OCI-LY7 (cell line): Measurements from ENCODE around the gene PLEKHM3. TPM values are rescaled to one million over a fixed set of nuclear protein-coding genes. Genes with fewer than 3 reads are reported as not detected.

ENCODE experiments used
- BruUV-seq: library from RNA; stranded (reverse); fragments of 400-500 nt; replicated peaks from 2 replicates; lab custom pipeline; 2021; lab: Mats Ljungman, UMichigan
- CTCF ChIA-PET: fragments of 300-600 bp; sonication (Branson Sonifier 250); formaldehyde crosslinking; loops from one replicate; lab custom pipeline; 2022; ENCODE audit warnings: antibody characterized with exemption; ENCODE audit not compliant: unreplicated experiment; lab: Charles Lee
- POLR2A ChIA-PET: fragments of 300-600 bp; sonication (Branson Sonifier 250); formaldehyde crosslinking; loops from one replicate; lab custom pipeline; 2022; ENCODE audit warnings: antibody characterized with exemption; lab: Charles Lee
- DNase-seq: peaks from one replicate; pipeline ENCODE4 v3.0.0-alpha.2; 2015; ENCODE audit warnings: low spot score
- H2AFZ ChIP-seq: fragments of 200-600 bp; sonication (generic), shearing (Covaris generic); 2 replicates; pipeline ENCODE4 v1.6.1; 2014; ENCODE audit warnings: mild to moderate bottlenecking, antibody characterized with exemption, low read length, moderate library complexity
- H3K27ac ChIP-seq: fragments of 200-600 bp; sonication (generic); 2 replicates; pipeline ENCODE4 v1.5.1; 2014; ENCODE audit warnings: mixed run types, low read depth, mild to moderate bottlenecking, moderate library complexity, low read length, inconsistent platforms; ENCODE audit not compliant: poor library complexity, severe bottlenecking
- H3K36me3 ChIP-seq: fragments of 200-600 bp; sonication (generic); 2 replicates; pipeline ENCODE4 v1.6.1; 2014; ENCODE audit warnings: mild to moderate bottlenecking, antibody characterized with exemption, low read length, moderate library complexity, mixed read lengths; ENCODE audit not compliant: insufficient read depth
- H3K4me1 ChIP-seq: fragments of 200-600 bp; sonication (generic); 2 replicates; pipeline ENCODE4 v1.5.1; 2014; ENCODE audit warnings: mild to moderate bottlenecking, low read length; ENCODE audit not compliant: insufficient read depth, poor library complexity, severe bottlenecking
- H3K4me2 ChIP-seq: fragments of 200-600 bp; sonication (generic); 2 replicates; pipeline ENCODE4 v1.6.1; 2014; ENCODE audit warnings: mild to moderate bottlenecking, low read length
- H3K4me3 ChIP-seq: fragments of 200-600 bp; sonication (generic); 2 replicates; pipeline ENCODE4 v1.5.1; 2014; ENCODE audit warnings: mild to moderate bottlenecking, low read depth, low read length; ENCODE audit not compliant: poor library complexity, severe bottlenecking
- H3K79me2 ChIP-seq: fragments of 200-600 bp; sonication (generic); 2 replicates; pipeline ENCODE4 v1.6.1; 2016; ENCODE audit warnings: low read depth, mild to moderate bottlenecking, low read length, moderate library complexity, mixed read lengths; ENCODE audit not compliant: insufficient read depth
- H3K9me2 ChIP-seq: fragments of 200-600 bp; sonication (generic); 2 replicates; pipeline ENCODE4 v1.6.1; 2016; ENCODE audit warnings: mild to moderate bottlenecking, low read length, mixed read lengths; ENCODE audit not compliant: insufficient read depth
- H3K9me3 ChIP-seq: fragments of 200-600 bp; sonication (generic); 2 replicates; pipeline ENCODE4 v1.6.1; 2014; ENCODE audit warnings: mild to moderate bottlenecking, mixed run types, low read length, mixed read lengths
- H4K20me1 ChIP-seq: fragments of 200-600 bp; sonication (generic); 2 replicates; pipeline ENCODE4 v1.6.1; 2014; ENCODE audit warnings: mild to moderate bottlenecking, antibody characterized with exemption, low read length, moderate library complexity, mixed read lengths; ENCODE audit not compliant: insufficient read depth
- CTCF ChIP-seq: fragments of 200-600 bp; sonication (generic); conservative IDR thresholded peaks from 2 replicates; pipeline ENCODE4 v1.5.1; 2014; ENCODE audit warnings: mild to moderate bottlenecking, antibody characterized with exemption, low read length, moderate library complexity, mixed read lengths
- EZH2phosphoT487 ChIP-seq: fragments of 200-600 bp; sonication (generic); IDR thresholded peaks from 2 replicates; pipeline ENCODE4 v1.6.1; 2018; ENCODE audit warnings: low read depth, borderline replicate concordance, mild to moderate bottlenecking, mixed run types, antibody characterized with exemption, low read length, moderate library complexity, mixed read lengths
- intact Hi-C: fragments of 100-400 bp; cut with micrococcal nuclease; formaldehyde crosslinking; loops from one replicate; pipeline ENCODE4 v1.10.0; 2022; ENCODE audit not compliant: unreplicated experiment
- total RNA-seq, 2 experiments: library from RNA; depleted of rRNA in 1 of 2; stranded (reverse); fragments of >200 nt in 1 of 2; shearing (Covaris generic) in 1 of 2; gene quantifications; 2 replicates each; pipeline ENCODE4 v1.2.3, GENCODE V29; 2014 to 2022

Gene PLEKHM3
- total RNA-seq, 2 experiments from 2014 or later = 3.7 to 6.3 TPM

GRCh38 chr2:207935991-207936370, 89.3 kb downstream of the PLEKHM3 start:
- no peak overlapping the region for H2AFZ ChIP-seq
- no peak for DNase-seq
- no peaks in the 10 kb centered on the region for H4K20me1 ChIP-seq
- no TSS peak for BruUV-seq
- no peaks in the 10 kb centered on the region for H3K9me3 ChIP-seq
- H3K79me2 ChIP-seq = no peaks in the 10 kb centered on the region
- no peak for TF ChIP-seq CTCF
- TF ChIP-seq EZH2phosphoT487 = no peak
- no peaks in the 10 kb centered on the region for H3K36me3 ChIP-seq
- H3K4me1 ChIP-seq = no peaks in the 10 kb centered on the region
- H3K4me2 ChIP-seq = no peak overlapping the region
- CTCF ChIA-PET = no interaction called here
- H3K27ac ChIP-seq = no peak overlapping the region
- intact Hi-C loops = no loop called here
- no peak overlapping the region for H3K4me3 ChIP-seq
- no peaks in the 10 kb centered on the region for H3K9me2 ChIP-seq
- POLR2A ChIA-PET = interaction anchor here (0.6 to 1.0 kb wide), 3 partner anchors 14 to 631 kb away, joined by 3 to 4 read pairs (median 3); no protein-coding TSS in a partner anchor

GRCh38 chr2:207935121-207935990, 90.0 kb downstream of the PLEKHM3 start:
- BruUV-seq = no TSS peak
- Histone ChIP-seq H4K20me1 (no peaks in the 10 kb centered on the region), H3K36me3 (no peaks in the 10 kb centered on the region), H2AFZ (no peak overlapping the region), H3K9me3 (no peaks in the 10 kb centered on the region), H3K27ac (no peak overlapping the region), H3K4me2 (no peak overlapping the region), H3K9me2 (no peaks in the 10 kb centered on the region), H3K4me3 (no peak overlapping the region), H3K79me2 (no peaks in the 10 kb centered on the region), H3K4me1 (no peaks in the 10 kb centered on the region)
- CTCF ChIA-PET = no interaction called here
- TF ChIP-seq CTCF (no peak), EZH2phosphoT487 (no peak)
- no peak for DNase-seq
- intact Hi-C loops = no loop called here
- POLR2A ChIA-PET = no interaction called here

GRCh38 chr2:207934720-207935119, 90.6 kb downstream of the PLEKHM3 start:
- no peak for DNase-seq
- ChIA-PET POLR2A (no interaction called here), CTCF (no interaction called here)
- no peak for TF ChIP-seq CTCF
- TF ChIP-seq EZH2phosphoT487 = no peak
- no peak overlapping the region for H3K4me3 ChIP-seq
- H3K4me1 ChIP-seq = no peaks in the 10 kb centered on the region
- no peaks in the 10 kb centered on the region for H3K36me3 ChIP-seq
- H3K9me2 ChIP-seq = no peaks in the 10 kb centered on the region
- H3K79me2 ChIP-seq = no peaks in the 10 kb centered on the region
- BruUV-seq = no TSS peak
- no peak overlapping the region for H3K4me2 ChIP-seq
- H3K9me3 ChIP-seq = no peaks in the 10 kb centered on the region
- H3K27ac ChIP-seq = no peak overlapping the region
- H2AFZ ChIP-seq = no peak overlapping the region
- intact Hi-C loops = no loop called here
- H4K20me1 ChIP-seq = no peaks in the 10 kb centered on the region
